ENCODE measurements around the gene EPN2.

The EPN2 gene

DNA sequence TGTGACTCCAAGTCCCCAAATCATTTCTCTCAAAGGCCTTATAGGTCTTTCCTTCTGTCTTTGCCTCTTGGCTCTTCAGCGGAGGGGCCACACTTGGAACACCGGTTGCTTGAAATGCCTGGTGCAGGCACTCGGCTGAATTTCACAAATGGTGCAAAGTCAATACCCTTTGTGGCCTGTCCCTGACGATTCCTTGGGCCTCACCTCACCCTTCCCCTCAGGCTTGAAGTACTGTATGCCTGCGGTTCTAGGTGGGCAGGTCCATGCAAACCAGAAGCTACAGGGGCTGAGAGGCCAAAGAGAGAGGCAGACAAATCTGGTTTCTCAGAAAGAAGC lies 129.4 kb downstream of the EPN2 start:
- H2AFZ ChIP-seq (ENCODE audit: low read length) = no peak overlapping the region
- no peak overlapping the region for H3K4me2 ChIP-seq (ENCODE audit: insufficient read depth, low read length, poor library complexity, severe bottlenecking)
- no peak overlapping the region for H3K23ac ChIP-seq (ENCODE audit: low read depth, low read length, poor library complexity)
- no peak overlapping the region for H2BK12ac ChIP-seq (ENCODE audit: low read length)
- no peak overlapping the region for H3K4me3 ChIP-seq (ENCODE audit: low read length in 2 of 2)
- H2BK120ac ChIP-seq (ENCODE audit: low read depth, low read length) = no peak overlapping the region
- no peak overlapping the region for H2AK5ac ChIP-seq (ENCODE audit: low read depth, low read length)
- H3K79me1 ChIP-seq (ENCODE audit: low read depth, low read length) = no peaks in the 10 kb centered on the region
- no peak overlapping the region for H4K8ac ChIP-seq (ENCODE audit: low read depth, low read length)
- H3K27me3 ChIP-seq (ENCODE audit: control insufficient read depth in 3 of 3, insufficient read depth in 3 of 3, low read depth in 1 of 3, low read length in 3 of 3) = no peaks in the 10 kb centered on the region
- peaks cover 0 to 5% of the 10 kb centered on the region in 2 donors for H3K4me1 ChIP-seq (ENCODE audit: control insufficient read depth in 2 of 2, insufficient read depth in 1 of 2, low read depth in 1 of 2, low read length in 2 of 2)
- DNase-seq (ENCODE audit: low spot score) = no peak
- no peaks in the 10 kb centered on the region for H3K9me3 ChIP-seq (replicated peaks in 1 of 2; ENCODE audit: control insufficient read depth in 2 of 2, insufficient read depth in 1 of 2, low read depth in 1 of 2, low read length in 2 of 2)
- H3K18ac ChIP-seq (ENCODE audit: low read length) = no peak overlapping the region
- H3K9ac ChIP-seq (ENCODE audit: low read depth, low read length, poor library complexity) = no peak overlapping the region
- no peak overlapping the region for H2BK5ac ChIP-seq (ENCODE audit: low read length)
- no CpG with 5 or more reads among the region's 5 CpGs for WGBS, 2 donors (ENCODE audit: extremely low coverage in 2 of 2, insufficient read length in 2 of 2, insufficient replicate concordance in 1 of 2)
- H4K91ac ChIP-seq (ENCODE audit: low read depth, low read length, poor library complexity) = no peak overlapping the region
- H3K4ac ChIP-seq (ENCODE audit: low read length) = no peak overlapping the region
- H3K27ac ChIP-seq (replicated peaks; ENCODE audit: low read length) = no peak overlapping the region
- H2BK15ac ChIP-seq (ENCODE audit: low read length) = no peak overlapping the region
- H3K14ac ChIP-seq (ENCODE audit: low read length) = no peak overlapping the region
- H3K36me3 ChIP-seq (replicated peaks in 1 of 2; ENCODE audit: control insufficient read depth in 2 of 2, insufficient read depth in 2 of 2, low read length in 2 of 2) = no peaks in the 10 kb centered on the region

- Histone ChIP-seq H4K8ac (ENCODE audit: low read depth, low read length) (no peak overlapping the region), H4K91ac (ENCODE audit: low read depth, low read length, poor library complexity) (no peak overlapping the region), H3K23ac (ENCODE audit: low read depth, low read length, poor library complexity) (no peak overlapping the region), H2AK5ac (ENCODE audit: low read depth, low read length) (no peak overlapping the region), H2BK12ac (ENCODE audit: low read length) (no peak overlapping the region), H3K9me3 (replicated peaks in 1 of 2; ENCODE audit: control insufficient read depth in 2 of 2, insufficient read depth in 1 of 2, low read depth in 1 of 2, low read length in 2 of 2) (no peaks in the 10 kb centered on the region), H2BK120ac (ENCODE audit: low read depth, low read length) (no peak overlapping the region), H3K9ac (ENCODE audit: low read depth, low read length, poor library complexity) (no peak overlapping the region), H3K4me1 (ENCODE audit: control insufficient read depth in 2 of 2, insufficient read depth in 1 of 2, low read depth in 1 of 2, low read length in 2 of 2) (peaks cover 0 to 3% of the 10 kb centered on the region in 2 donors), H3K27ac (replicated peaks; ENCODE audit: low read length) (no peak overlapping the region), H2BK5ac (ENCODE audit: low read length) (no peak overlapping the region), H3K14ac (ENCODE audit: low read length) (no peak overlapping the region), H3K36me3 (replicated peaks in 1 of 2; ENCODE audit: control insufficient read depth in 2 of 2, insufficient read depth in 2 of 2, low read length in 2 of 2) (no peaks in the 10 kb centered on the region), H3K27me3 (ENCODE audit: control insufficient read depth in 3 of 3, insufficient read depth in 3 of 3, low read depth in 1 of 3, low read length in 3 of 3) (no peaks in the 10 kb centered on the region), H3K79me1 (ENCODE audit: low read depth, low read length) (no peaks in the 10 kb centered on the region), H3K18ac (ENCODE audit: low read length) (no peak overlapping the region), H2AFZ (ENCODE audit: low read length) (no peak overlapping the region), H3K4me3 (ENCODE audit: low read length in 2 of 2) (no peak overlapping the region), H2BK15ac (ENCODE audit: low read length) (no peak overlapping the region), H3K4me2 (ENCODE audit: insufficient read depth, low read length, poor library complexity, severe bottlenecking) (no peak overlapping the region), H3K4ac (ENCODE audit: low read length) (no peak overlapping the region)
- WGBS, 2 donors (ENCODE audit: extremely low coverage in 2 of 2, insufficient read length in 2 of 2, insufficient replicate concordance in 1 of 2) = no CpG with 5 or more reads among the region's 4 CpGs
- no peak for DNase-seq (ENCODE audit: low spot score)
Measured at GRCh38 chr17:19368229-19368628, 131.1 kb downstream of the EPN2 start.

- no peak overlapping the region for H4K91ac ChIP-seq (ENCODE audit: low read depth, low read length, poor library complexity)
- no peak overlapping the region for H3K14ac ChIP-seq (ENCODE audit: low read length)
- no peaks in the 10 kb centered on the region for H3K36me3 ChIP-seq (replicated peaks in 1 of 2; ENCODE audit: control insufficient read depth in 2 of 2, insufficient read depth in 2 of 2, low read length in 2 of 2)
- H2AFZ ChIP-seq (ENCODE audit: low read length) = no peak overlapping the region
- H3K27ac ChIP-seq (replicated peaks; ENCODE audit: low read length) = no peak overlapping the region
- no CpG with 5 or more reads among the region's 16 CpGs for WGBS, 2 donors (ENCODE audit: extremely low coverage in 2 of 2, insufficient read length in 2 of 2, insufficient replicate concordance in 1 of 2)
- no peak overlapping the region for H2AK5ac ChIP-seq (ENCODE audit: low read depth, low read length)
- no peak overlapping the region for H4K8ac ChIP-seq (ENCODE audit: low read depth, low read length)
- no peak overlapping the region for H2BK120ac ChIP-seq (ENCODE audit: low read depth, low read length)
- no peak overlapping the region for H2BK12ac ChIP-seq (ENCODE audit: low read length)
- H3K9ac ChIP-seq (ENCODE audit: low read depth, low read length, poor library complexity) = no peak overlapping the region
- H2BK15ac ChIP-seq (ENCODE audit: low read length) = no peak overlapping the region
- peaks cover 0 to 3% of the 10 kb centered on the region in 2 donors for H3K4me1 ChIP-seq (ENCODE audit: control insufficient read depth in 2 of 2, insufficient read depth in 1 of 2, low read depth in 1 of 2, low read length in 2 of 2)
- H3K79me1 ChIP-seq (ENCODE audit: low read depth, low read length) = no peaks in the 10 kb centered on the region
- H3K4ac ChIP-seq (ENCODE audit: low read length) = no peak overlapping the region
- H3K4me3 ChIP-seq (ENCODE audit: low read length in 2 of 2) = no peak overlapping the region
- H3K9me3 ChIP-seq (replicated peaks in 1 of 2; ENCODE audit: control insufficient read depth in 2 of 2, insufficient read depth in 1 of 2, low read depth in 1 of 2, low read length in 2 of 2) = no peaks in the 10 kb centered on the region
- no peak overlapping the region for H3K4me2 ChIP-seq (ENCODE audit: insufficient read depth, low read length, poor library complexity, severe bottlenecking)
- no peaks in the 10 kb centered on the region for H3K27me3 ChIP-seq (ENCODE audit: control insufficient read depth in 3 of 3, insufficient read depth in 3 of 3, low read depth in 1 of 3, low read length in 3 of 3)
- no peak for DNase-seq (ENCODE audit: low spot score)
- no peak overlapping the region for H3K23ac ChIP-seq (ENCODE audit: low read depth, low read length, poor library complexity)
- no peak overlapping the region for H3K18ac ChIP-seq (ENCODE audit: low read length)
- H2BK5ac ChIP-seq (ENCODE audit: low read length) = no peak overlapping the region
Measured at GRCh38 chr17:19369107-19369778, 132.1 kb downstream of the EPN2 start.

DNA sequence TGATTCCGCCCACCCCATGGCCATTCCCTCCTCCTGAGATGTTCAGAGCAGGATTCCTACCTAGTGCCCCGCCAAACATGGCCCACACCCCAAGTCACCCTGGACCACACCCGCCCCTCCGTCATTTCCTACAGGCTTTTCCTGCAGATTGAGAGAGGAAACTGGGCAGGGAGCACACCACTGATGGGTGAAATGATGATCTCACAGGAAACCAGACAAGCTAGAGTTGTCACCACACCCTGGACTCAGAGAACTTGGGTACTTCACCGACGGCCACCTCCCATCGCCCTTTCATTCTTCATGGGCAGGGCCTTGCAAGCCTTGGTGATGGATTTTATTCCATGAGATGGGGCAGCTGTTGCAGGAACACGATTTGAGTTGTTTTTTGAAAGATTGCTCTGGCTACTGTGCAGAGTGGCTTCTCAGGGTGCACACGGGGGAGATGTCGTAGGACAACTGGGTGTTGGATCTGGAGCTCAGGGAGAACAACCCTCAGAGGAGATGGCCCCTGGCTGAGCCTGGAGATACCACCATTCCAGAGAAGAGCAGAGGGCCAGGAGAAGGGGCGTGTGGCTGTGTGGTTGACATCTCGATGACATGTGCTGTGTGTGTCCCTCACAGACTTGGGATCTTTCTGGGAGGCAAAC lies 132.8 kb downstream of the EPN2 start:
- no peak for DNase-seq (ENCODE audit: low spot score)
- H2AFZ ChIP-seq (ENCODE audit: low read length) = no peak overlapping the region
- H3K14ac ChIP-seq (ENCODE audit: low read length) = no peak overlapping the region
- no peak overlapping the region for H4K91ac ChIP-seq (ENCODE audit: low read depth, low read length, poor library complexity)
- H3K4me3 ChIP-seq (ENCODE audit: low read length in 2 of 2) = no peak overlapping the region
- peak overlapping the region; percentile 39 for H3K9ac ChIP-seq (ENCODE audit: low read depth, low read length, poor library complexity)
- no peak overlapping the region for H3K4ac ChIP-seq (ENCODE audit: low read length)
- no peak overlapping the region for H3K4me2 ChIP-seq (ENCODE audit: insufficient read depth, low read length, poor library complexity, severe bottlenecking)
- no peaks in the 10 kb centered on the region for H3K9me3 ChIP-seq (replicated peaks in 1 of 2; ENCODE audit: control insufficient read depth in 2 of 2, insufficient read depth in 1 of 2, low read depth in 1 of 2, low read length in 2 of 2)
- H2BK12ac ChIP-seq (ENCODE audit: low read length) = no peak overlapping the region
- peaks cover 0 to 3% of the 10 kb centered on the region in 2 donors for H3K4me1 ChIP-seq (ENCODE audit: control insufficient read depth in 2 of 2, insufficient read depth in 1 of 2, low read depth in 1 of 2, low read length in 2 of 2)
- no peak overlapping the region for H2BK120ac ChIP-seq (ENCODE audit: low read depth, low read length)
- peaks cover 0 to 4% of the 10 kb centered on the region in 2 donors for H3K36me3 ChIP-seq (replicated peaks in 1 of 2; ENCODE audit: control insufficient read depth in 2 of 2, insufficient read depth in 2 of 2, low read length in 2 of 2)
- no peak overlapping the region for H4K8ac ChIP-seq (ENCODE audit: low read depth, low read length)
- no peak overlapping the region for H3K18ac ChIP-seq (ENCODE audit: low read length)
- H3K23ac ChIP-seq (ENCODE audit: low read depth, low read length, poor library complexity) = no peak overlapping the region
- H2AK5ac ChIP-seq (ENCODE audit: low read depth, low read length) = no peak overlapping the region
- H2BK5ac ChIP-seq (ENCODE audit: low read length) = no peak overlapping the region
- no peaks in the 10 kb centered on the region for H3K79me1 ChIP-seq (ENCODE audit: low read depth, low read length)
- H3K27ac ChIP-seq (replicated peaks; ENCODE audit: low read length) = no peak overlapping the region
- no CpG with 5 or more reads among the region's 12 CpGs for whole genome bisulfite sequencing, 2 donors (ENCODE audit: extremely low coverage in 2 of 2, insufficient read length in 2 of 2, insufficient replicate concordance in 1 of 2)
- H3K27me3 ChIP-seq (ENCODE audit: control insufficient read depth in 3 of 3, insufficient read depth in 3 of 3, low read depth in 1 of 3, low read length in 3 of 3) = no peaks in the 10 kb centered on the region
- no peak overlapping the region for H2BK15ac ChIP-seq (ENCODE audit: low read length)

Data from neuronal stem cell (in vitro differentiated cells).